KMS-11 (cell line): ENCODE measurements around the gene MPPED1.

Experiments used
- H2AFZ ChIP-seq: fragments of 200-600 bp; sonication (generic); 2 replicates; pipeline ENCODE4 v1.6.1; 2016; ENCODE audit warnings: antibody characterized with exemption, mixed run types, low read depth
- H3K27ac ChIP-seq: fragments of 200-600 bp; sonication (generic); 2 replicates; pipeline ENCODE4 v1.6.1; 2016; ENCODE audit warnings: mild to moderate bottlenecking, mixed run types
- H3K27me3 ChIP-seq: fragments of 200-600 bp; sonication (generic); 2 replicates; pipeline ENCODE4 v1.6.1; 2017; ENCODE audit warnings: mild to moderate bottlenecking, low read depth, mixed run types, moderate library complexity; ENCODE audit not compliant: insufficient read depth
- H3K36me3 ChIP-seq: fragments of 200-600 bp; sonication (generic); 2 replicates; pipeline ENCODE4 v1.6.1; 2017; ENCODE audit warnings: mild to moderate bottlenecking, mixed run types; ENCODE audit not compliant: insufficient read depth
- H3K4me1 ChIP-seq: fragments of 200-600 bp; sonication (generic); 2 replicates; pipeline ENCODE4 v1.6.1; 2016; ENCODE audit warnings: mild to moderate bottlenecking, low read depth, mixed run types; ENCODE audit not compliant: poor library complexity, severe bottlenecking
- H3K4me2 ChIP-seq: fragments of 200-600 bp; sonication (generic); 2 replicates; pipeline ENCODE4 v1.7.0; 2016; ENCODE audit warnings: mild to moderate bottlenecking, mixed run types
- H3K4me3 ChIP-seq: fragments of 200-600 bp; sonication (generic); IDR thresholded peaks from 2 replicates; pipeline ENCODE4 v1.6.1; 2017; ENCODE audit warnings: low read depth, low read length, mixed read lengths; ENCODE audit not compliant: insufficient read depth
- H3K79me2 ChIP-seq: fragments of 200-600 bp; sonication (generic); 2 replicates; pipeline ENCODE4 v1.6.1; 2016; ENCODE audit warnings: low read depth, mixed run types; ENCODE audit not compliant: insufficient read depth
- H3K9ac ChIP-seq: fragments of 200-600 bp; sonication (generic); 2 replicates; pipeline ENCODE4 v1.6.1; 2016; ENCODE audit warnings: mild to moderate bottlenecking, mixed run types
- H4K20me1 ChIP-seq: fragments of 200-600 bp; sonication (generic); 2 replicates; pipeline ENCODE4 v1.6.1; 2016; ENCODE audit warnings: mild to moderate bottlenecking, mixed run types; ENCODE audit not compliant: insufficient read depth
- CTCF ChIP-seq: fragments of 200-600 bp; sonication (generic); conservative IDR thresholded peaks from 2 replicates; pipeline ENCODE4 v1.6.1; 2017; ENCODE audit warnings: low read depth, mild to moderate bottlenecking, antibody characterized with exemption, low read length, moderate library complexity, mixed read lengths

MPPED1 gene

GRCh38 chr22:43483669-43484068 is 71.9 kb downstream of the MPPED1 start:
- H3K27me3 ChIP-seq, result peaks cover 10% of the 10 kb centered on the region; the same call in 1 of the 2 replicates
- H4K20me1 ChIP-seq, result no peaks in the 10 kb centered on the region
- no peaks in the 10 kb centered on the region for H3K4me1 ChIP-seq
- H3K36me3 ChIP-seq, result no peaks in the 10 kb centered on the region
- no peak for TF ChIP-seq CTCF
- H2AFZ ChIP-seq, result no peak overlapping the region
- no peak overlapping the region for H3K4me3 ChIP-seq
- no peak overlapping the region for H3K27ac ChIP-seq
- H3K79me2 ChIP-seq, result no peaks in the 10 kb centered on the region
- no peak overlapping the region for H3K4me2 ChIP-seq
- no peak overlapping the region for H3K9ac ChIP-seq

- H3K4me1 ChIP-seq, result no peaks in the 10 kb centered on the region
- H3K27me3 ChIP-seq, result peaks cover 10% of the 10 kb centered on the region; the same call in 1 of the 2 replicates
- H3K9ac ChIP-seq, result no peak overlapping the region
- no peaks in the 10 kb centered on the region for H3K36me3 ChIP-seq
- TF ChIP-seq CTCF, result no peak
- H3K79me2 ChIP-seq, result no peaks in the 10 kb centered on the region
- no peak overlapping the region for H3K4me2 ChIP-seq
- no peak overlapping the region for H3K4me3 ChIP-seq
- no peaks in the 10 kb centered on the region for H4K20me1 ChIP-seq
- no peak overlapping the region for H2AFZ ChIP-seq
- no peak overlapping the region for H3K27ac ChIP-seq
Measured at GRCh38 chr22:43484227-43484626, 72.4 kb downstream of the MPPED1 start.

- TF ChIP-seq CTCF, result no peak
- no peak overlapping the region for H3K9ac ChIP-seq
- peaks cover 10% of the 10 kb centered on the region; the same call in 1 of the 2 replicates for H3K27me3 ChIP-seq
- no peaks in the 10 kb centered on the region for H3K4me1 ChIP-seq
- no peaks in the 10 kb centered on the region for H4K20me1 ChIP-seq
- no peak overlapping the region for H3K4me2 ChIP-seq
- no peaks in the 10 kb centered on the region for H3K79me2 ChIP-seq
- no peaks in the 10 kb centered on the region for H3K36me3 ChIP-seq
- no peak overlapping the region for H2AFZ ChIP-seq
- H3K4me3 ChIP-seq, result no peak overlapping the region
- H3K27ac ChIP-seq, result no peak overlapping the region
Measured at GRCh38 chr22:43485502-43486089, 73.8 kb downstream of the MPPED1 start.

- no peak overlapping the region for H3K27ac ChIP-seq
- H3K9ac ChIP-seq, result no peak overlapping the region
- no peak overlapping the region for H3K4me3 ChIP-seq
- H3K4me1 ChIP-seq, result no peaks in the 10 kb centered on the region
- peaks cover 13% of the 10 kb centered on the region; the same call in 1 of the 2 replicates for H3K27me3 ChIP-seq
- H3K36me3 ChIP-seq, result no peaks in the 10 kb centered on the region
- no peaks in the 10 kb centered on the region for H3K79me2 ChIP-seq
- no peak overlapping the region for H3K4me2 ChIP-seq
- no peak for TF ChIP-seq CTCF
- H4K20me1 ChIP-seq, result no peaks in the 10 kb centered on the region
- H2AFZ ChIP-seq, result no peak overlapping the region
Measured at GRCh38 chr22:43487311-43488030, 75.7 kb downstream of the MPPED1 start.
